GM19023 (cell line): ENCODE results near the gene CGB2.
"Not testable (repeated sequence)": the region's sequence is repeated elsewhere in the genome, so short reads cannot be mapped to it uniquely, and the experiment has no call there.

Experiments used
- ATAC-seq: cut with Tn5 transposase; IDR thresholded peaks from one replicate; pipeline ENCODE4 v1.9.1; 2021; ENCODE audit warnings: mild to moderate bottlenecking, moderate library complexity; ENCODE audit not compliant: unreplicated experiment

CGB2 gene

GRCh38 chr19:49064768-49065611, 33.3 kb downstream of the CGB2 start, which contains the start of gene NTF4:
Gene NTF4, minus strand, starts transcription at chr19:49064818. Its CDS starts 2,821 bp downstream, at chr19:49061997.
- ATAC-seq, result no peak

GRCh38 chr19:49065905-49066512, 34.3 kb downstream of the CGB2 start:
- no peak for ATAC-seq

- no peak for ATAC-seq
These were observed 35.9 kb downstream of the CGB2 start for GRCh38 chr19:49067554-49067953.

- ATAC-seq, result no peak
These were observed 37.3 kb downstream of the CGB2 start for GRCh38 chr19:49069026-49069425.

- ATAC-seq, result no peak
These were observed 38.7 kb downstream of the CGB2 start for GRCh38 chr19:49070416-49070815.

- ATAC-seq, result no peak
These were observed 40.3 kb downstream of the CGB2 start for GRCh38 chr19:49071860-49072547.

- no peak for ATAC-seq
These were observed 42.1 kb downstream of the CGB2 start for GRCh38 chr19:49073514-49074378.

- not testable (repeated sequence) for ATAC-seq
These were observed 43.2 kb downstream of the CGB2 start for GRCh38 chr19:49074869-49075268.

GRCh38 chr19:49080392-49080791, 48.7 kb downstream of the CGB2 start:
- no peak for ATAC-seq

- no peak for ATAC-seq
These were observed 49.6 kb downstream of the CGB2 start for GRCh38 chr19:49081273-49081672.
